Tibial artery (tissue), 4 donors: ENCODE results near the gene CPSF7.
"Not testable (repeated sequence)": the region's sequence is repeated elsewhere in the genome, so short reads cannot be mapped to it uniquely, and the experiment has no call there.

Experiments
- DNase-seq, 2 donors: peaks; one replicate each; pipeline ENCODE4 v3.0.0-alpha.2; 2019
- H3K27ac ChIP-seq, 2 donors: fragments of 200-600 bp; sonication (generic) in 1 of 2; 1 replicate in 1 of 2; 2 replicates in 1 of 2; pipeline ENCODE4 v1.5.1; 2018 to 2019; ENCODE audit warnings: mild to moderate bottlenecking in 1 of 2
- H3K27me3 ChIP-seq, 2 donors: fragments of 200-600 bp; sonication (generic) in 1 of 2; one replicate each; pipeline versions ENCODE4 v1.5.1 to v1.6.0; 2016 to 2019
- H3K36me3 ChIP-seq, 3 donors: fragments of 200-600 bp; sonication (generic) in 2 of 3; one replicate each; pipeline ENCODE4 v1.5.1; 2016 to 2019; ENCODE audit warnings: mild to moderate bottlenecking in 2 of 3
- H3K4me1 ChIP-seq, 4 donors: fragments of 200-600 bp; sonication (generic) in 2 of 4; 1 replicate in 3 of 4; 2 replicates in 1 of 4; pipeline ENCODE4 v1.5.1; 2016 to 2019
- H3K4me3 ChIP-seq, 2 donors: fragments of 200-600 bp; sonication (generic) in 1 of 2; 1 replicate in 1 of 2; 2 replicates in 1 of 2; pipeline ENCODE4 v1.5.1; 2018 to 2019; ENCODE audit warnings: mild to moderate bottlenecking in 2 of 2
- H3K9me3 ChIP-seq, 3 donors: fragments of 200-600 bp; sonication (generic) in 1 of 3; one replicate each; pipeline ENCODE4 v1.5.1; 2016 to 2019
- CTCF ChIP-seq, 2 experiments: fragments of 200-600 bp in 1 of 2; fragments of 450-650 bp in 1 of 2; IDR thresholded peaks; one replicate each; pipeline ENCODE4 v1.5.1; 2017 to 2019; ENCODE audit warnings: antibody characterized with exemption in 2 of 2, mild to moderate bottlenecking in 1 of 2, moderate library complexity in 1 of 2
- intact Hi-C: fragments of 100-400 bp; cut with DNase I; formaldehyde crosslinking; loops from one replicate; pipeline ENCODE4 v1.15.0; 2023; ENCODE audit warnings: low total_unique reads

Gene CPSF7

DNA sequence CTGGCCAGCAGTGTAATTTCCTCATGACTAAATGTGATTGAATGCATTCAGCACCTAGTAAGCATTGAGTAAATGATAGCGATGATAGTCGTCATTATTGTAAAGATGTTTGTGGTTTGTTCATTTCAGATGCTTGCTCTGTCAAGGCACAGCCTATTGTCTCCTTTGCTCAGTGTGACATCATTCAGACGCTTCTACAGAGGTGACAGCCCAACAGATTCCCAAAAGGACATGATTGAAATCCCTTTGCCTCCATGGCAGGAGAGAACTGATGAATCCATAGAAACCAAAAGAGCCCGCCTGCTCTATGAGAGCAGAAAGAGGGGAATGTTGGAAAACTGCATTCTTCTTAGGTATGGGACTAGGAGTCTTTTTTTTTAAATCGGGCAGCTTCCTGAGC is 7.7 kb upstream of the CPSF7 start:
- Histone ChIP-seq H3K4me1 (peaks cover 0 to 17% (median 6%) of the 10 kb centered on the region in 4 donors), H3K36me3 (peaks cover 25 to 63% (median 37%) of the 10 kb centered on the region in 3 donors), H3K9me3 (no peaks in the 10 kb centered on the region), H3K27me3 (no peaks in the 10 kb centered on the region), H3K4me3 (no peak overlapping the region), H3K27ac (no peak overlapping the region)
- TF ChIP-seq CTCF (IDR thresholded peaks at IDR 0.05) = no peak
- intact Hi-C loops = no loop called here
- no peak for DNase-seq

DNA sequence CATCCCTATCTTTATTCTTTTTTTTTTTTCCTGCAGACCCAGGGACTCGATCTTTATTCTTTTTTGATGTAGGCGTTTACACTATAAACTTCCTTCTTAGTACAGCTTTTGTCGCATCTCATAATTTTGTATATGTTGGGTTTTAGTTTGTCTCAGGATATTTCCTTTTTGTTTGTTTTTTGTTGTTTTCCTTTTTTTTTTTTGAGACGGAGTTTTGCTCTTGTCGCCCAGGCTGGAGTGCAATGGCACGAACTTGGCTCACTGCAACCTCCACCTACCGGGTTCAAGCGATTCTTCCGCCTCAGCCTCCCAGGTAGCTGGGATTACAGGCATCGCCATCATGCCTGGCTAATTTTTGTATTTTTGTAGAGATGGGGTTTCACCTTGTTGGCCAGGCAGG is 1.1 kb upstream of the CPSF7 start:
- intact Hi-C loops, H3K27me3 ChIP-seq, H3K9me3 ChIP-seq, DNase-seq: not testable (repeated sequence)
- peaks cover 0 to 52% (median 32%) of the 10 kb centered on the region in 4 donors for H3K4me1 ChIP-seq
- H3K27ac ChIP-seq = peak overlapping the region in 1 of 2 donors; percentile 99
- peak overlapping the region; percentile 92 to 93 for H3K4me3 ChIP-seq
- H3K36me3 ChIP-seq = peaks cover 27 to 32% (median 28%) of the 10 kb centered on the region in 3 donors

GRCh38 chr11:61429346-61429690 is 457 bp downstream of the CPSF7 start:
- Histone ChIP-seq H3K36me3 (peaks cover 38 to 45% (median 44%) of the 10 kb centered on the region in 3 donors), H3K4me1 (peaks cover 0 to 49% (median 27%) of the 10 kb centered on the region in 4 donors), H3K9me3 (no peaks in the 10 kb centered on the region), H3K27me3 (no peaks in the 10 kb centered on the region), H3K4me3 (peak overlapping the region; percentile 92 to 93), H3K27ac (peak overlapping the region; percentile 99)
- peak in 1 of 2 donors; percentile 55 for DNase-seq
- intact Hi-C loops = no loop called here
- peak in 1 of 2 experiments; percentile 11 for TF ChIP-seq CTCF (IDR thresholded peaks at IDR 0.05)

DNA sequence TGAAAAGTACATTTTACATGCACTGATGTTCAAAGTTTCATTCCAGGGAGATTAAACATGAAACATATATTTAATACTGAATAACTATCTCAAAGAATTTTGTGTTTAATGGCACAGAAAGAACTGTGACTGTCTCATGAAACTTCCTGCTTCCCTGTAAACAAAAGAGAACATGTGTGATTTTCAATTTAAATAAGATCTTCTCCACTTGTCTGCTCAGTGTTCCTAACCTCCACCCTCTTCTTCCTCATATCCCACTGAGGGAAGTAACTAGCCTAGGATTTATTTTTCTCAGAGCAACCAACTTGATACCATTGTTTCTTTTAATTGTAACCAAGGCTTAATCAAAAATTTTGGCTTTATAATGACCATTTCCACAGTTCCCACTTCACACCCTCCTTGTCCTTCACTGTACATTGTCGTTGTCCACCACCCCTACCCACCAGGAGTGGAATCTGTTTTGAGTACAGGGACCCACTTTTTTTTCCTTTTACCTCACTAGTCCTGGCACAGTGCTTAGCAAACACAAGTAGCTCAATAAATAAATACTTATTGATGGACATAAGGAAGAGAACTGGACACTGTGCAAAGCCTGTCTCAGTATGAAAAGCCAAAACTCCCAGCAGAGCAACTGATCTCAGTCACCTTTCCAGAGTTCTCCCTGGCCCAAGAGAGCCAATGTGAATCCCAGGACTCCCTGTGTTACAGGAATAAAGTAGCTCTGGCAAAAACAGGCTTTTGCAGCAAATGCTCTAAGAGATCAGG is 4.2 kb downstream of the CPSF7 start:
- intact Hi-C loops = no loop called here
- Histone ChIP-seq H3K4me3 (no peak overlapping the region), H3K9me3 (no peaks in the 10 kb centered on the region), H3K27ac (no peak overlapping the region), H3K36me3 (peaks cover 53 to 77% (median 64%) of the 10 kb centered on the region in 3 donors), H3K4me1 (peaks cover 0 to 41% (median 14%) of the 10 kb centered on the region in 4 donors), H3K27me3 (no peaks in the 10 kb centered on the region)
- no peak for DNase-seq
- TF ChIP-seq CTCF (IDR thresholded peaks at IDR 0.05) = no peak

- DNase-seq = no peak
- Histone ChIP-seq H3K4me1 (peaks cover 0 to 24% (median 0%) of the 10 kb centered on the region in 4 donors), H3K27ac (no peak overlapping the region), H3K36me3 (peaks cover 71 to 95% (median 82%) of the 10 kb centered on the region in 3 donors), H3K27me3 (no peaks in the 10 kb centered on the region), H3K9me3 (no peaks in the 10 kb centered on the region), H3K4me3 (no peak overlapping the region)
- TF ChIP-seq CTCF (IDR thresholded peaks at IDR 0.05) = no peak
- intact Hi-C loops = no loop called here
Measured at GRCh38 chr11:61422226-61422625, 7.5 kb downstream of the CPSF7 start.

DNA sequence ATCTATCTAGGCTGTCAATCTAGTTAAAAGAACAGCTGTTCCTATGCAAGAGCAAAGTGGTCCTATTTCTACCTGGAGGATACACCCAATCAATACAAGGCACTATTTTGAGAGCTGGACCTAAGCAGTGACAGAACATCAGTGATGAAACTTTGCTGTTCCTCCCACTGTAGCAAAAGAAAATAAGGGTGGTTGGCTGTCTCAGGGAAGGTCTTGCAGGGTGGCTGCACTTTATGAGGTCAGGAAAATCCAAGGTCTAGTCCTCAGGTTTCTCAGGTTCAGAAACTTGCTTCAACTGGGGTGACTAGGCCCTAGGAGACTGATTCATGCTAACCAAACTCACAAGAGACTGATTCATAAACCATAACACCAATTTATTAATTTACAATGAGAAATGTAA is 11.6 kb downstream of the CPSF7 start:
- intact Hi-C loops = no loop called here
- Histone ChIP-seq H3K9me3 (no peaks in the 10 kb centered on the region), H3K4me1 (peaks cover 0 to 6% (median 0%) of the 10 kb centered on the region in 4 donors), H3K4me3 (no peak overlapping the region), H3K27me3 (no peaks in the 10 kb centered on the region), H3K27ac (no peak overlapping the region), H3K36me3 (peaks cover 83 to 97% (median 85%) of the 10 kb centered on the region in 3 donors)
- DNase-seq = no peak
- no peak for TF ChIP-seq CTCF (IDR thresholded peaks at IDR 0.05)
